ENCODE measurements around the gene MLLT10. TPM values are rescaled to one million over a fixed set of nuclear protein-coding genes. Genes with fewer than 3 reads are reported as not detected.

The MLLT10 gene
- total RNA-seq, 4 donors from 2014 or later = 23.5 to 39.7 (median 30.2) TPM

DNA sequence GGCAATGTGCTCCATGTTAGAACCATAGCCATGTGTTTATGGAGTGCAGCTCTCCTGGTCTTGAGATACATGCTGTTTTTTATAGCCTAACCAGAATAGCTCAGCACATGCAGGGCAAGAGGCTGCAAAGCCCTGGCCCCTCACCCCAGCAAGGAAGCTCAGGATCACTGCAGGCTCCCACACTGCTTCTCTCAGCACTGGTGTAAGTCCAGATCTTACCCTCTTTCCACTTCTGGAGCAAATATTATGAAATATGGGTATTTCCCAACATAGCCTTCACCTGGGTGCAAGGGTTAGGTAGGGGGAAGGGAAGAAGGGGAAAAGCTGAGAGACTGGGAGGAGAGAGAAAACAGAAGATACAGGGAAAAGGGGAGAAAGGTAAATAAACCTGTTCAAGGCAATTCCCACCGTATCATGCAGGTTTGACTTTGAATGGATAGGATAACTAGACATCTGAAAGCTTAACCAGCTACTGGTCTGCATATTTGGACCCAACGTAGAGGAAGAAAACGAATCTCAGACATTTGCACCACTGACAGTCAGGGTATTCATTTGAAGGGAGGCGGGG is 28.2 kb upstream of the MLLT10 start:
- no peak overlapping the region for H3K4me3 ChIP-seq
- no peaks in the 10 kb centered on the region for H3K9me3 ChIP-seq
- 83% methylated on average over 4 of the region's 4 CpGs for WGBS
- H3K27ac ChIP-seq (replicated peaks in 1 of 4) = no peak overlapping the region
- H3K36me3 ChIP-seq = no peaks in the 10 kb centered on the region
- peaks cover 6 to 12% (median 12%) of the 10 kb centered on the region in 4 donors for H3K4me1 ChIP-seq
- H3K27me3 ChIP-seq = no peaks in the 10 kb centered on the region
- intact Hi-C loops (cut with DNase I) = no loop called here
- TF ChIP-seq POLR2A (IDR thresholded peaks at IDR 0.05; ENCODE audit: low read depth) = no peak
- TF ChIP-seq POLR2AphosphoS5 (IDR thresholded peaks at IDR 0.05) = no peak
- TF ChIP-seq, protein P1, sequence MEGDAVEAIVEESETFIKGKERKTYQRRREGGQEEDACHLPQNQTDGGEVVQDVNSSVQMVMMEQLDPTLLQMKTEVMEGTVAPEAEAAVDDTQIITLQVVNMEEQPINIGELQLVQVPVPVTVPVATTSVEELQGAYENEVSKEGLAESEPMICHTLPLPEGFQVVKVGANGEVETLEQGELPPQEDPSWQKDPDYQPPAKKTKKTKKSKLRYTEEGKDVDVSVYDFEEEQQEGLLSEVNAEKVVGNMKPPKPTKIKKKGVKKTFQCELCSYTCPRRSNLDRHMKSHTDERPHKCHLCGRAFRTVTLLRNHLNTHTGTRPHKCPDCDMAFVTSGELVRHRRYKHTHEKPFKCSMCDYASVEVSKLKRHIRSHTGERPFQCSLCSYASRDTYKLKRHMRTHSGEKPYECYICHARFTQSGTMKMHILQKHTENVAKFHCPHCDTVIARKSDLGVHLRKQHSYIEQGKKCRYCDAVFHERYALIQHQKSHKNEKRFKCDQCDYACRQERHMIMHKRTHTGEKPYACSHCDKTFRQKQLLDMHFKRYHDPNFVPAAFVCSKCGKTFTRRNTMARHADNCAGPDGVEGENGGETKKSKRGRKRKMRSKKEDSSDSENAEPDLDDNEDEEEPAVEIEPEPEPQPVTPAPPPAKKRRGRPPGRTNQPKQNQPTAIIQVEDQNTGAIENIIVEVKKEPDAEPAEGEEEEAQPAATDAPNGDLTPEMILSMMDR (IDR thresholded peaks at IDR 0.05) = no peak
- TF ChIP-seq EP300 (IDR thresholded peaks at IDR 0.05) = no peak
- no peak for DNase-seq (ENCODE audit: extremely low spot score)

DNA sequence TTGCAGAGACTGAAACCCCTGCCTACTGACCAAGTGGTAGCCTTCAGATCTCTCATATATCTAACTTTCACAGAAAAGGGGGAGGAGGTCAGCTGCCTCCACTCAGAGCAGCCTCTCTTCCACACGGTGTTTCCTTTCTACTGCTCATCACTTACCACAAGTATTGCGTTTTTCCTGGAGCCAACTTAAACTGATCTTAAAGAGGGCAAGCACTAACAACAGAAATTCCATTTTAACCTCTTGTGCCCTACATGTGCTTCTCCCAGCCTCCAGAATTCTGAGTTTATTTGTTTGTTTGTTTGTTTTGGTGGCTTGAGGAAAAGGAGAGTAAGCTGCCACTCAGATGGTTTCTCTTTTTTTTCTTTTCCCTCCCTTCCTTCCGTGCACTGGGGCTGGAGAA is 27.7 kb upstream of the MLLT10 start:
- TF ChIP-seq, protein P1 (IDR thresholded peaks at IDR 0.05) = no peak
- TF ChIP-seq POLR2A (IDR thresholded peaks at IDR 0.05; ENCODE audit: low read depth) (no peak), POLR2AphosphoS5 (IDR thresholded peaks at IDR 0.05) (no peak)
- 66% methylated on average over 3 of the region's 3 CpGs for WGBS
- no peak overlapping the region for H3K27ac ChIP-seq (replicated peaks in 1 of 4)
- H3K27me3 ChIP-seq = no peaks in the 10 kb centered on the region
- H3K9me3 ChIP-seq = no peaks in the 10 kb centered on the region
- H3K36me3 ChIP-seq = no peaks in the 10 kb centered on the region
- peaks cover 9 to 16% (median 14%) of the 10 kb centered on the region in 4 donors for H3K4me1 ChIP-seq
- intact Hi-C loops (cut with DNase I) = no loop called here
- H3K4me3 ChIP-seq = no peak overlapping the region
- no peak for DNase-seq (ENCODE audit: extremely low spot score)

DNA sequence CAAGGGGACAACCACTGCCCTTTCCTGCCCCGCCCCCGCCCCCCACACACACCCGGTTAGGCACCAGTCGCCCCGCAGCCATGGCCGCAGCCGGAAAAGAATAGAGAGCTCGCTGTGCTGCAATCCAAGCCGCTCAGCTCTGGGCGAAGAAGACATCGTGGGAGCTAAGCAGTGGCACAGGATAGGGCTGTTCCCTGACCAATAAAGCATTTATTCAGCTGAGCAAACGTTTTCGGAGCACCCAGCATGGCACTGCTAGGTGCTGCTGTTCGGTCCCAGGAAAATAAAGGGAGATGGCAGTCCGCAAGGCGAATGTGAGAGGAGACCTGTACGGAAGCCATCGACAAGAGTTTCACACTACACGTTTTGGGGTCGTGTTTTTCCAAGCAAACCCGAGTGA is 26.9 kb upstream of the MLLT10 start:
- Histone ChIP-seq H3K36me3 (no peaks in the 10 kb centered on the region), H3K27me3 (no peaks in the 10 kb centered on the region), H3K9me3 (no peaks in the 10 kb centered on the region), H3K4me1 (peaks cover 9 to 16% (median 14%) of the 10 kb centered on the region in 4 donors), H3K27ac (replicated peaks in 1 of 4) (no peak overlapping the region), H3K4me3 (no peak overlapping the region)
- intact Hi-C loops (cut with DNase I) = no loop called here
- 84% methylated on average over 21 of the region's 21 CpGs for WGBS
- DNase-seq (ENCODE audit: extremely low spot score) = no peak
- TF ChIP-seq EP300 (IDR thresholded peaks at IDR 0.05) = no peak
- TF ChIP-seq POLR2A (IDR thresholded peaks at IDR 0.05; ENCODE audit: low read depth) = no peak

DNA sequence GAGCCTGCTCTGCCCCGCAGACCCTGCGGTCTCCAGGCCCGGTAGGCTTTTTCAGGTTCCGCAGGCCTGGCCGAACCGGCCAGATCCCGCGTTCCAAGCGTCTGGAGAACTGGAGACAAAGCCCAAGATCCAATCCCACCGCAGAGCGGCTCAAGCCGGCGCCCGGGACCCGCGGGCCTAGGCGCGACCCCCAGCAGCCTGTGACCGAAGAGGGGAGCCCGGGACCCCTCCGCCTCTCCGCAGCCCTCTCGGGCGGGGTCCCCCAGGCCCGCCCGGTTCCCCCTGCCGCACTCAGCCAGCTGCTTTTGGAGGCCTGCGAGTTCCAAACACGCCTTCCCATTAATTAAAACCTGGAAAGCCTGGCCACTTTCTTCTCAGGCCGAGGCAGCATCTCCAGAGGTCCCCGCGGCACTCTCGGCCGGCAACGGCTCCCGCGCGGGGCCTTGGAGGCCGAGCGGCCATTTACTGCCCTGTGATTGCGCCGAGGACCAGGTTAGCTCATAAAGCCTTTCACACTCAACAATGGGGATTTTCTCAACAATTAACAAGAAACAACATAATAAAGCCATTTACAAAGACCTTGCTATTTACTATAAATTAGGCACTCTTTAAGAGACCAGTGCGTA is 25.2 kb upstream of the MLLT10 start:
- no peak for TF ChIP-seq POLR2AphosphoS5 (IDR thresholded peaks at IDR 0.05)
- no peak for DNase-seq (ENCODE audit: extremely low spot score)

DNA sequence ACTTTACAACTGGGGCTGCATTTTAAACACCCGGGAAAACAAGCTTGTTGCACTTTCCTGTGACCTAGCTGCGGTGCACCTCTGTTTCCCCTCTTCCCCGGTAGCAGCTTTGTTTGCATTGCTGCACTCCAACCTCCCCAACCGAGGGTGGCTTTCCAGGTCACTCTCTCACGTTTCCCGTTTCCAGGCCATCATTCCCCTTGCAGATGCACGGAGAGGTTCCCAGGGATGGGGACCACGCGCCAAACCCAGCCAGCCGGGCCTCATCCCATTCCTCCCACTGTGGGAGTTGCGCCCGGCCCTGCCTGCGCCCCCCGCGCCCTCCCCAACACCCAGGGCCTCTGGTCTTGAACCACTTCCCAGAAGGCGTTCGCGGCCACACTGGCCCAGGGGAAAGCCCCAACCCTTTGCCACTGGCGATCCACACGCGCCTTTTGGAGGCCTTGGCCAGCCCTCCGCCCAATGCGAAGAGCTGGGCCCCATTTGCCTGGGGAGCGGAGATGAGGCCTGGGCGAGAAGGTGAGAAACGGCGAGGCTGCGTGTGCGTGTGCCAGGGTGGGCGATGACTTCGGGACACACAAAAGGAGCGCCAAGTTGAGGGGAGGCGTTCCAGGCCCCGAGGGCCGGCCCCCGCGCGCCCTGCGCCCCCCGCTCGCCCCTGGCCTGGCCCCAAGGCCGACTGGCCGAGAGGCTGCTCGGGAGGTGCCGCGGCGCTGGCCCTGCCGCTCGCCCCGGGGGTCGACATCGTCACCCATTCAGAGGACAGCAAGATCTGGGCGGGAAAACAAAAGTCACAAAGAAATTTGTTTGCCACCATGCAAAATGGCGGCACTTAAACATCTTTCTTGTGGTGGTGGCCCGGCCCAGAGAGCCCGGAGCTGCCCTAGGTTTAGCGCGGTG is 24.4 kb upstream of the MLLT10 start:
- Histone ChIP-seq H3K27me3 (no peaks in the 10 kb centered on the region), H3K4me3 (peak overlapping the region; percentile 52 to 63 (median 57)), H3K9me3 (no peaks in the 10 kb centered on the region), H3K36me3 (no peaks in the 10 kb centered on the region), H3K27ac (replicated peaks in 1 of 4) (peak overlapping the region; percentile 23 to 48 (median 36)), H3K4me1 (peaks cover 9 to 28% (median 24%) of the 10 kb centered on the region in 4 donors)
- no peak for DNase-seq (ENCODE audit: extremely low spot score)
- intact Hi-C loops (cut with DNase I) = no loop called here
- 71% methylated on average over 53 of the region's 58 CpGs for WGBS
- TF ChIP-seq EP300 (IDR thresholded peaks at IDR 0.05) (no peak), POLR2AphosphoS5 (IDR thresholded peaks at IDR 0.05) (no peak), POLR2A (IDR thresholded peaks at IDR 0.05; ENCODE audit: low read depth) (no peak)
- TF ChIP-seq, protein P1 (IDR thresholded peaks at IDR 0.05) = no peak

More for the DNA sequence above, 25.2 kb upstream of the MLLT10 start:
- H3K9me3 ChIP-seq = no peaks in the 10 kb centered on the region
- peaks cover 9 to 27% (median 17%) of the 10 kb centered on the region in 4 donors for H3K4me1 ChIP-seq
- no peaks in the 10 kb centered on the region for H3K27me3 ChIP-seq
- WGBS = 98% methylated on average over 25 of the region's 43 CpGs
- H3K36me3 ChIP-seq = no peaks in the 10 kb centered on the region
- H3K27ac ChIP-seq (replicated peaks in 1 of 4) = no peak overlapping the region
- H3K4me3 ChIP-seq = no peak overlapping the region
- intact Hi-C loops (cut with DNase I) = no loop called here

Measured in esophagus muscularis mucosa (tissue), 4 donors.